Heart left ventricle (tissue), 13 donors: ENCODE data around the gene CREBBP.

Experiments used
- POLR2A ChIP-seq, 2 donors: fragments of 450-650 bp; IDR thresholded peaks; one replicate each; pipeline ENCODE4 v1.6.1; 2017; ENCODE audit warnings: antibody characterized with exemption in 2 of 2, mild to moderate bottlenecking in 2 of 2, moderate library complexity in 2 of 2
- TF ChIP-seq, protein P1 (sequence below), 12 donors: fragments of 200-600 bp; sonication (generic) in 4 of 12; IDR thresholded peaks; one replicate each; pipeline versions ENCODE4 v1.5.0 to v1.8.0; 2018 to 2022; ENCODE audit warnings: antibody characterized with exemption in 12 of 12, mild to moderate bottlenecking in 5 of 12
- donor health status: ischemic (EF 13 %, LVEDD 7.1; RV severe dilation, severe dysfunction).
- donor health status: DM: no; HTN: yes; CAD: no.
- donor health status: DM: no; HTN: no; CAD: no.
- donor health status: ischemic (EF 25% LVEDD 6.9; RV normal size, moderate dysfunction).
- donor health status: ischemic (EF 25% LVEDD 5.7; RV mildly dilated, moderate dysfunction).
- donor health status: ischemic (EF 35%, LVEDD 5.7; RV mildly dilated, moderate dysfunction).
- donor health status: nonischemic (EF 11% LVEDD 7.7; RV severe dilation, severe dysfunction).
- donor health status: DM: yes; HTN: yes; CAD: no.
- donor health status: PGD.
- donor health status: ischemic (EF 29% LVEDD 5.4; RV normal size, mild dysfunction).
- donor health status: nonischemic (EF 23%, LVEDD 6.1; RV moderate dilation, normal function).

DNA sequence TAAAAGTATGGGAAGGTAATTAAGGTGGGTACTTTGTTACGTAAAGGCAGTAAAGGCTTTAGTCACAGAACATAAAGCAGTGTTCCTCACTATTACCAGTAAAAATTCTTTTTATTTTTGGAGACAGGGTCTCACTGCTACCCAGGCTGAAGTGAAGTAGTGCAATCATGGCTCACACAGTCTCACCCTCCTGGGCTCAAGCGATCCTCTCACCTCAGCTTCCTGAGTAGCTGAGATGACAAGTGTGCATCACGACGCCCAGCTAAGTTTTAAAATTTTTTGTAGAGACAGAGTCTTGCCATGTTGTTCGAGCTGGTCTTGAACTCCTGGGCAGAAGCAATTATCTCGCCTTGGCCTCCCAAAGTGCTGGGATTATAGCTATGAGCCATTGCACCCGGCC is 80.5 kb downstream of the CREBBP start:
- TF ChIP-seq, protein P1, sequence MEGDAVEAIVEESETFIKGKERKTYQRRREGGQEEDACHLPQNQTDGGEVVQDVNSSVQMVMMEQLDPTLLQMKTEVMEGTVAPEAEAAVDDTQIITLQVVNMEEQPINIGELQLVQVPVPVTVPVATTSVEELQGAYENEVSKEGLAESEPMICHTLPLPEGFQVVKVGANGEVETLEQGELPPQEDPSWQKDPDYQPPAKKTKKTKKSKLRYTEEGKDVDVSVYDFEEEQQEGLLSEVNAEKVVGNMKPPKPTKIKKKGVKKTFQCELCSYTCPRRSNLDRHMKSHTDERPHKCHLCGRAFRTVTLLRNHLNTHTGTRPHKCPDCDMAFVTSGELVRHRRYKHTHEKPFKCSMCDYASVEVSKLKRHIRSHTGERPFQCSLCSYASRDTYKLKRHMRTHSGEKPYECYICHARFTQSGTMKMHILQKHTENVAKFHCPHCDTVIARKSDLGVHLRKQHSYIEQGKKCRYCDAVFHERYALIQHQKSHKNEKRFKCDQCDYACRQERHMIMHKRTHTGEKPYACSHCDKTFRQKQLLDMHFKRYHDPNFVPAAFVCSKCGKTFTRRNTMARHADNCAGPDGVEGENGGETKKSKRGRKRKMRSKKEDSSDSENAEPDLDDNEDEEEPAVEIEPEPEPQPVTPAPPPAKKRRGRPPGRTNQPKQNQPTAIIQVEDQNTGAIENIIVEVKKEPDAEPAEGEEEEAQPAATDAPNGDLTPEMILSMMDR (IDR thresholded peaks at IDR 0.05): no peak
- no peak for TF ChIP-seq POLR2A (IDR thresholded peaks at IDR 0.05)
